HG02642 (cell line): ENCODE data around the gene WNK2.
"Not testable (repeated sequence)": the region's sequence is repeated elsewhere in the genome, so short reads cannot be mapped to it uniquely, and the experiment has no call there.

Source experiments
- ATAC-seq: cut with Tn5 transposase; IDR thresholded peaks from one replicate; pipeline ENCODE4 v1.9.1; 2021; ENCODE audit warnings: mild to moderate bottlenecking; ENCODE audit not compliant: unreplicated experiment, poor library complexity

The WNK2 gene

DNA sequence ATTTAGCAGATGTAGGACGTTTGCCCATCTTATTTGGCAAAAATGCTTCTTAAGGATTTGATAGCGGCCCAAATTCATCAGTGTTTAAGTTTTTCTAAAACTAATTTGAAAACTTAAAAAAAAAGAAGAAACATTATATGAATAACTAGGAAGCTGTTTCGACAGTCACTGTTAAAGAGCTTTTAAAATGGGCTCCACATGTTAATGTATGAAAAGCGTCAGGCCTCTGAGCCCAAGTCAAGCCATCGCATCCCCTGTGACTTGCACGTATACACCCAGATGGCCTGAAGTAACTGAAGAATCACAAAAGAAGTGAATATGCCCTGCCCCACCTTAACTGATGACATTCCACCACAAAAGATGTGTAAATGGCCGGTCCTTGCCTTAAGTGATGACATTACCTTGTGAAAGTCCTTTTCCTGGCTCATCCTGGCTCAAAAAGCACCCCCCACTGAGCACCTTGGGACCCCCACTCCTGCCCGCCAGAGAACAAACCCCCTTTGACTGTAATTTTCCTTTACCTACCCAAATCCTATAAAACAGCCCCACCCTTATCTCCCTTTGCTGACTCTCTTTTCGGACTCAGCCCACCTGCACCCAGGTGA is 163.5 kb downstream of the WNK2 start:
- ATAC-seq, result not testable (repeated sequence)

DNA sequence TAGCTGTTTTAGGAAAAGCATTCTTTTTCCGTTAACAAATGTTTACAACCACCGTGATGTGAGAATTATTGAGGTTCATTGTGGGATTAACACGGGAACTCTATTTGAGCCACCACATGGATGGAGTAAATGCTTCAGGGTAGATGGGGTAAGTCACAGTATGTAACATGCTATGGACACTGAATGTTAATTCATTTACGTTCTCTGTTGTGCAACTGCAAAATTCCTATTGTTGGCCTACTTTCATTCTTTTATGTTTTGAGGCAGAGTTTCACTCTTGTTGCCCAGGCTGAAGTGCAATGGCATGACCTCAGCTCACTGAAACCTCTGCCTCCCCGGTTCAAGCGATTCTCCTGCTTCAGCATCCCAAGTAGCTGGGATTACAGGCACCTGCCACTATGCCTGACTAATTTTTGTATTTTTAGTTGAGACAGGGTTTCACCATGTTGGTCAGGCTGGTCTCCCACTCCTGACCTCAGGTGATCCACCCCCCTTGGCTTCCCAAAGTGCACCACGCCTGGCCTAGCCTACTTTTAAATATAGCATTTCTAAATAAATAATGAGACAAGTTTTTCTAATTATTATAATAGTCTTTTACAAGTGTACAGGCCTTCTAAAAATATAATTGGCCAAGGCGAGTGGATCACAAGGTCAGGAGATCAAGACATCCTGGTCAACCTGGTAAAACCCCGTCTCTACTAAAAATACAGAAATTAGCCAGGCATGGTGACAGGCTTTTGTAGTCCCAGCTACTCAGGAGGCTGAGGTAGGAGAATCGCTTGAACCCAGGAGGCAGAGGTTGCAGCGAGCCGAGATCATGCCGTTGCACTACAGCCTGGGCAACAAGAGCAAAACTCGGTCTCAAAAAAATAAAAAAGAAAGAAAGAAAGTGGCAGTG is 169.7 kb downstream of the WNK2 start:
- not testable (repeated sequence) for ATAC-seq

DNA sequence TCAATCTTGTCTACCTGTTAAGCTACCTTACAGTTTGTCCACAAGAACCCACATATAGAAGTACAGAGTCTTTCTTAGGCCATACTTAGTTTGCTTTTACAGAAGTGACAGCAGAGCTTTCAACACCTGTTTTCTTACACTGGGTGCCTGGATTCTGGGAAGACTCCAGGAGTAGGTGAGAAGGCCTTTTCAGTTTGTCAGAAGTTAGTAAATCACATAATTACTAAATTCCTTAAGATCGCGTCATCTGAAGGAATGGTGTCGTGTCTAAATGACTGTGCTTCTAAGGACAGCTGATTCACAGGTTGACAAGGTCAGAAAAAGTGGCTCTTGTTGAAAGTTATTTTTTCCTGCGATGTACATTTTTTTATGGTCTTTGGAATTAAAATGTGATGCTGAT is 170.5 kb downstream of the WNK2 start:
- no peak for ATAC-seq

- ATAC-seq, result no peak
Observed at GRCh38 chr9:93355827-93356226, 171.9 kb downstream of the WNK2 start.

DNA sequence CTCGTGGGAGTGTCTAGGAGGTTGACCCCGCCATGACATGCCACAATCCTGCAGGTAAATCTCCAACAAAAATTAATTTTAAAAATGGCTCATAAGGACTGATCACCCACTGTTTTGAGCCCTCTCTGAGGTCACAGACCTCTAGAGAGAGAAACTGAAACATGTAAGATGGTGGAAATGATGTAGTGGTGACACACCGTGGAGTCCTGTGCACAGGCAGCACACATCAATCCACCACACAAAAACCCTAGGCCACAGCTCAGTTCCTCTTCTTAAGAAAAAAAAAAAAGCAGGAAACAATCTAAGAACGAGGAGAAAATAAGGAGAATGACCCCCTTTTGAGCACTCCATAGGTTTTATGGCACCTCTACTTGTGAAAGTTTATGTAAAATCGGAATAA is 173.7 kb downstream of the WNK2 start:
- no peak for ATAC-seq

DNA sequence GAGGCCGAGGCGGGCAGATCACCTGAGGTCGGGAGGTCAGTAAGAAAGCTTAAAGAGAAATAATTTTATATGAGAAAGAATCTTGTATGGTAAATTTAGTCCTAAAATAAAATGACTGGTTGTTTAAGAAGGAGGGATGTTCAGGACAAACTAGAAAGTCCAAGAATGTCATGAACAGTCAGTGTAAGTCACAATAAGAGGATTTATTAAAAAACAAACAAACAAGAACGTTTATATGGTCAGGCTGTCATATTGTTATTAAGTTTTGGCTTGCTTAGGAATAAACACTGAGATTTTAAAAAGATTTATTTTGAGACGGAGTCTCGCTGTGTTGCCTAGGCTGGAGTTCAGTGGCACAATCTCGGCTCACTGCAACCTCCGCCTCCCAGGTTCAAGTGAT is 176.0 kb downstream of the WNK2 start:
- not testable (repeated sequence) for ATAC-seq

- no peak for ATAC-seq
Observed at GRCh38 chr9:93361995-93362394, 178.1 kb downstream of the WNK2 start.

DNA sequence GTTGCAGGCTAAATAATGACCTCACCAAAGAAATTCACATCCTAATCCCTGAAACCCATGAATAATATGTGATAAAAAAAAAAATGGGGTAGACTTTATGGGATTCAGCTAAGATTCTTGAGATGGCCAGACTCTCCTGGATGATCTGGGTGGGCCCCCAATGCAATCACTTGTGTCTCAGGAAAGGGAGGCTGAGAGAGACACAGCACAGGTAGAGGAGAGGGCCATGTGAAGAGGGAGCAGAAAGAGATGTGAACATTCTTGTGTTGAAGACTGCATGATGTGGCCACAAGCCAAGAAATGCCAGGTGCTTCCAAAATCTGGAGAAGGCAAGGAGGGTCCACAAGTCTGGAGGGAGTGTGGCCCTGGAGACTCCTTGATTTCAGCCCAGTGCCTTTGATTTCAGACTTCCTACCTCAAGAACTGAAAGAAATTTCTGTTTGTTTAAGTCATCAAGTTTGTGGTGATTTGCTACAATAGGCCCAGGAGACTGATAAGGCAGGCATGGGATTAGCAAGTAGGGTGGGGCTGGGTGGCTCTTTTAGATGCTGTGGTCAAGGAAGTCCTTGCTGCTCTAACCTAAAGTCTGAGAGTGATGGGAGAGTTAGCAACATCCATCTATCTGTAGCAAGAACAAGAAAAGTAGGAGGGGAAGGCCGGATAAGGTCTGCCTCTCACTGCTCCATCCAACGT is 180.9 kb downstream of the WNK2 start:
- ATAC-seq, result no peak

GRCh38 chr9:93365427-93366118 is 181.6 kb downstream of the WNK2 start:
- no peak for ATAC-seq

DNA sequence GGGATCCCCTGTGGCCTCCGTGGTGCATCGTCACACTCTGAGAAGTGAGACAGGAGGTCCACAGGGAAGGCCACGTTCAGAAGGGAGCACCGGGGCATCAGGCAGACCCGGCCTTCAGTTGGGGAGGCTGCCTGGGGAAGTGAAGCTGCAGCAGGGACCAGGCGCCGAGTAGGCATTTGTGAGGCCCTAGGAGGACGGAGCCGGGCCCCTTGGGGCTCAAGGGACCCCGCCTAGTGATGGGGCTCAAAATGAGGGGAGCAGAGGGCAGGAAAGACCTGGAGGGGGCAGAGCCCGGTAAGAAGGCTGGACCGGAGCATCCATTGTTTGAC is 182.1 kb downstream of the WNK2 start:
- ATAC-seq, result no peak

GRCh38 chr9:93366486-93366885 is 182.5 kb downstream of the WNK2 start:
- ATAC-seq, result not testable (repeated sequence)

DNA sequence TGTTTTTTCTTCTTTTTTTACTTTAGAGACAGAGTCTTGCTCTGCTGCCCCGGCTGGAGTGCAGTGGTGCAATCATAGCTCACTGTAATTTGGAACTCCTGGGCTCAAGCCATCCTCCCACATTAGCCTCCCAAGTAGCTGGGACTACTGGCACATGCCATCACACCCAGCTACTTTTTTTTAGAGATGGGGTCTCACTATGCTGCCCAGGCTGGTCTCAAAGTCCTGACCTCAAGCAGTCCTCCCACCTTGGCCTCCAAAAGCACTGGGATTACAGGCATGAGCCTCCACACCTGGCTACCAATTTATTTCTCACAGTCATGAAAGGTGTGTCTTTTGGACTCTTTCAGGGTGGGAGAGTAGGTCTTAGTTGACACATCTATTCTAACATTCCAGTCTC is 184.5 kb downstream of the WNK2 start:
- ATAC-seq, result no peak

DNA sequence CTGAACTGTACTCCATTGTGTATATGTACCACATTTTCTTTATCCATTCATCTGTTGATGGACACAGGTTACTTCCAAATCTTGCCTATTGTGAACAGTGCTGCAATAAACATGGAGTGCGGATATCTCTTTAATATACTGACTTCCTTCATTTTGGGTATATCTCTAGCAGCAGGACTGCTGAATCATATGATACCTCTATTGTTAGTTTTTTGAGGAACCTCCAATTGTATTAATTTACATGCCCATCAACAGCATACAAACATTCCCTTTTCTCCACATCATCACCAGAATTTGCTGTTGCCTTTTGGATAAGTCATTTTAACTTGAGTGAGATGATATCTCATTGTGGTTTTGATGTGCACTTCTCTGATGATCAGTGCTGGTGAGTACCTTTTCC is 185.7 kb downstream of the WNK2 start:
- no peak for ATAC-seq
